Mucosa of gallbladder (tissue), 1 donor: ENCODE data around the gene EIF3D. TPM values are rescaled to one million over a fixed set of nuclear protein-coding genes. Genes with fewer than 3 reads are reported as not detected.

Source experiments
- DNase-seq: peaks from one replicate; pipeline ENCODE4 v3.0.0-alpha.2; 2020; ENCODE audit warnings: low spot score
- total RNA-seq: library from RNA; stranded (reverse); gene quantifications from one replicate; pipeline ENCODE4 v1.2.1, GENCODE V29; 2021
- donor health status: DM: no; HTN: no; CAD: no.

The EIF3D gene
- total RNA-seq, 1 donor from 2014 or later = 125 TPM

DNA sequence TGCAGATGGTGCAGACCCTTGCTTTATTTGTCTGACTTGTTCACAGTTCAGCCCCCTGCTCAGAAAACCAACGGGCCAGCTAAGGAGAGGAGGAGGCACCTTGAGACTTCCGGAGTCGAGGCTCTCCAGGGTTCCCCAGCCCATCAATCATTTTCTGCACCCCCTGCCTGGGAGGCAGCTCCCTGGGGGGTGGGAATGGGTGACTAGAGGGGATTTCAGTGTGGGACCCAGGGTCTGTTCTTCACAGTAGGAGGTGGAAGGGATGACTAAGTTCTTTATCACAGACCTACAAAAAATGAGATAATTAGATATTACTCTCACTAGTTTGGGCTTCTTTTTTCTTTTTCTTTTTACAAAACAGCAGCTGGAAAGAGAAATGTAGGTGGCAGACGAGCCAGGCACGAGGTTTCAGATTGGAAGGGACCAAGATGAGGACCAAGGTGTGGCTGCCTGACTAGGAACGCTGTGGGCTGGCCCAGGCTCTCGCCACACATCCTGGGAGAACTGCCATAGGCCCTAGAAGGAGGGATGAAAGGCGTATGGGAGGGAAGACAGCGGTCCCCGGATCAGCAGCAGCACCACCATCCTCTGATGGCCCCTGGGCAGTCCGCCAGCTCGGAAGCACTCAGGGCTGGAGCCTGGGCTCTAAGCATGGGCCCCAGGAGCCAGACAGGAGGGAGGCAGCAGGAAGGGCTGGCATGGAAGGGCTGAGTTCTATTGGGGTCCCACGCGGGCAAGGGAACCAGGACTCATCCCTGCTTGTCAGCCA is 61.7 kb downstream of the EIF3D start:
- peak; percentile 35 for DNase-seq

DNA sequence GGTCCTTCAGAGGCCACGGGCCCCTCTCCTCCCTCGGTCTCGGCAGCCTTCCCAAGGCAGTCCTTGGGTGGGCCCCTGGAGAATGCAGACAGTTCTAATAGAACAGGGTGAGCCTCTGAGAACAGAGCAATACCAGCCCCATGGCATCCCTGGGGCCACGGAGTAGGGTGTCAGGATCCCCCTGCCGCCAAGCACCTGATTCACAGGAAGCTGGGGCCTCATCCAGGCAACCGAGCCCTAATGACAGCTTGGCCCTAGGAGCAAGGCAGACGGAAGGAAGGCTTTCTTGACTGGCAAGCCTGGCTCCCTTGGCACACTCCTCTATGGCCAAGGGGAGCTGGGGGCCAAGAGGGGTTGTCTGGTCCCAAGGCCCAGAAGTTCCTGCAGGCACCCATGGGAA is 62.7 kb downstream of the EIF3D start:
- no peak for DNase-seq

DNA sequence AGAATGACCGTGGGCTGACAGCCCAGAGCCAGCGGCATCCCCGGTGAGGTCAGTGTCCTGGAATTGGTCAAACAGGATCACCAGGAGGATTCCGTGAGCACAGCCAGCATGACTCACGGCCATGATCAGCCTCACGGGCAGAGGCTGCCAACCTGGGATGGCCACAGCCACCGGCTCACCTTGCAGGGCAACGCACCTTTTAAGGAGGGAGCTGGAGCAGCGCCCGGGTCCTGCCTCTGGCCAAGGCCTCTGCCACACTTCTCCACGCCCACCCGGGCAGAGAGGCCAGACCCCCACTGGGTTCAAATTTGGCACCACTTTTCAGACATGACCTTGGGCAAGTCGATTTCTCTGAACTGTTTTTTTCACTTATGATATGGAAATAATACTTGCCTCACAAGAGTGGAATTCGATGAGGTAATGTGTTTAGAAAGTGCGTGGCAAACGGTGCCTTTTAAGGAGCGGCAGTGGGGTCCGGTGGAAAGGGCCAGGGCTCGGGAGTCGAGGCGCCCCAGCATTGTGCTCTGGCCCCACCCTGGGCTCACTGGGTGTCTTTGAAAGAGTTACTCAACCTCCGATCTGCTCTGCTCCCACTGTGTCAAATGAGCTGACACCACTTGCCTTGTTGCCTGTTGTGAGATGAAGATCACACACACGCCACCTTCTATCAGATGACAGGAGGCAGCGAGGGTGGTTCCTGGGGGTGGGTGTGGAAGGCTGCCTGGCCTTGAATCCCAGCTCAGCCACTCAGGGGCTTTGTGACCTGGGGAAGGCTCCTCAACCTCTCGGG is 63.5 kb downstream of the EIF3D start:
- peak; percentile 89 for DNase-seq

DNA sequence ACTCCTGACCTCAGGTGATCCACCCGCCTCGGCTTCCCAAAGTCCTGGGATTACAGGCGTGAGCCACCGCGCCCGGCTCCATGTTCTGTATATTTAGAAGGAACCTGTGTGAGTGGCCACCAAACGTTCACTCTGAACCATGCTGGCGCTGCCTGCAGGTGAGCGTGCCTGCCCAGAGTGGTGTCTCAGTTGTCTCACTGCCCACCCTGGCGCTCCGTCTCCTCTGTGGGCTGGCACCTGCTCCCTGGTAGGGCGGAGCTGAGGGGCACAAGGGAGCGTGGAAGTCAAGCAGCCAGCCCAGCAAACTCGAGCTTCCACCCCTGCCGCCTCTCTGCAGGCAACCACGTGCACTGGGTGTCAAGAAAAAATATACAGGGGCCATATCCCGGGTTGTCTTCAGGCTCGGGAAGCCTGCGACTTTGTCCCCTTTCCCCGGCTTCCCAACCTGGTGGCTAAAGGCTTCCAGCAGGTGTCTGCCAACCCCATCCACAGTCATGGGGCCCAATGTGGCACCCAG is 64.2 kb downstream of the EIF3D start:
- no peak for DNase-seq

DNA sequence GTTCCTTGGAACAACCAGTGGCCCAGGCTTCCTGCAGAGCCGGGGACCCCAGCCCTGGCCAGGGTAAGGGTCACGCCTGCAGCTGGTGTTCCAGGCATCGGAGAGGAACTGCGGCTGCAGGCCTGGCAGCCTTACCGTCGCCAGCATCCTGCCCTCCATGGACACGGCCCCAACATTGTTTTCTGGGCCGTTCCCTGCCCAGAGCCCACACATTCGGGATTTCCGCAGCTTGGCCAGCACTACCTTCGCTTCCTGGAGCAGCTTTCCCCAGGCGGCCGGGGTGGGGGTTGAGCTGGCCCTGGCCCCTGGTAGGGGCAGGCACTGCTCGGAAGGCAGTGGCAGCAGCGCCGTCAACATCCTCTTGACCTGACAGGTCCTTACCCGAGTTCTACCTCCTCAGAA is 65.2 kb downstream of the EIF3D start:
- DNase-seq = no peak

DNA sequence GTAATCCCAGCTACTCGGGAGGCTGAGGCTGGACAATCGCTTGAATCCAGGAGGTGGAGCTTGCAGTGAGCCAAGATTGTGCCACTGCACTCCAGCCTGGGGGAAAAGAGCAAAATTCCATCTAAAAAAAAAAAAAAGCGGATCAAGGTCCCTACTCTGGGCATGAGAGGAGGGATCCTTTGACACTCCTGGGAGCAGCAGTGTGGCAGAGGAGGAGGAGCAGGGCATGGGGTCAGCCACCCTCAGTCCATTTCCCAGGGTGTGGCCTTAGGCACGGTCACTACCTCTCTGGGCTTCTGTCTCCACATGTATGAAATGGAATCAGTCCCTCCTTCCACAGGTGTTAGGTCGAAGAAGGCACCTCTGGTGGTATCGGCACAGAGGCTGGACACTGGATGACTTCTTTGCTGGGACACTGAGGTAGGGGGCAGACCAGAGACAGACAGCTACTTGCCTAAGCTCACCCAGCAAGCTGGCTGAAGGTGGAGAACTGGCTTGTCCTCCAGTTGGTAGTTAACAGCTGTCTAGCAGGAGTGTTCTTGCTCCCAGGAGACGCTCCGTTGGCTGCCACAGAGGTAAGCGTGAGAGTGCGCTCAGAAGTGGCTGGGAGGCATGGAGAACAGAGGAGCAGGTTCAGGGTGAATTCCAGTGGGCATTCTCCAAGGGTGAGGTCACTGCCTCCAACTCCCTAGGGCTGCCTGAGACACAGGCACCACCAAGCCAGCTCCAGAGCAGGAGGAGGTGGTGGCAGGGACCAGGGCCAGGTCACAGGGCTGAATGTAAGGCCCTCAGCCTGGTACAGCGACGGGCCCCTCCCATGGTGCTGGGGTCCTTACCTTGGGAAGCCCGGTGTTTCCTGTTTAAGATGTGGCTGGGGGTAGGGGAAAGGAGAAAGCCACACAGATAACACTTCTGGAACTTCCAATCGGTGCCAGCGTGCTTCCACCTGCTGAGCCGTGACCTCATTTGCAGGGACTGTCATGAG is 67.0 kb downstream of the EIF3D start:
- peak; percentile 44 for DNase-seq

Other genes starting within 250 kb of the EIF3D start
- gene MYH9, start 141.2 kb downstream of the EIF3D start, total RNA-seq = 544 TPM
- gene TXN2, start 47.5 kb downstream of the EIF3D start, total RNA-seq = 81.6 TPM
- gene FOXRED2, start 22.1 kb downstream of the EIF3D start, total RNA-seq = 11.3 TPM
- gene CACNG2, start 174.6 kb upstream of the EIF3D start, total RNA-seq = not detected
- 48.1 TPM for gene IFT27, start 247.0 kb upstream of the EIF3D start, total RNA-seq